HepG2 (cell line): Measurements from ENCODE around the gene RPH3AL. TPM values are rescaled to one million over a fixed set of nuclear protein-coding genes. Genes with fewer than 3 reads are reported as not detected.

Source experiments
- CCAR2 ChIP-seq: fragments of 200-400 bp; formaldehyde crosslinking; optimal IDR thresholded peaks from 2 replicates; pipeline ENCODE3; 2018; ENCODE audit warnings: low read depth, mild to moderate bottlenecking, low read length, moderate library complexity
- CREB3 ChIP-seq: sonication (generic); formaldehyde crosslinking; IDR thresholded peaks from 2 replicates; pipeline ENCODE4 v1.5.0; 2020; ENCODE audit warnings: missing genetic modification reagents
- DR1 ChIP-seq: sonication (generic); formaldehyde crosslinking; IDR thresholded peaks from 2 replicates; pipeline ENCODE4 v1.8.0; 2021; ENCODE audit warnings: mild to moderate bottlenecking, missing genetic modification reagents, inconsistent platforms
- PRDM10 ChIP-seq: sonication (generic); formaldehyde crosslinking; IDR thresholded peaks from 2 replicates; pipeline ENCODE4 v1.4.0; 2020; ENCODE audit warnings: low read depth, missing genetic modification reagents
- RFX3 ChIP-seq: IDR thresholded peaks from 2 replicates; pipeline ENCODE4 v1.6.1; 2016; ENCODE audit warnings: missing biosample characterization, missing genetic modification reagents
- ZNF256 ChIP-seq: sonication (generic); formaldehyde crosslinking; conservative IDR thresholded peaks from 2 replicates; pipeline ENCODE4 v1.4.0; 2020; ENCODE audit warnings: missing genetic modification reagents
- ZNF768 ChIP-seq: sonication (generic); formaldehyde crosslinking; IDR thresholded peaks from 2 replicates; pipeline ENCODE4 v1.4.0; 2020; ENCODE audit warnings: missing genetic modification reagents
- ZNF816 ChIP-seq: sonication (generic); formaldehyde crosslinking; IDR thresholded peaks from 2 replicates; pipeline ENCODE4 v1.8.0; 2022; ENCODE audit warnings: missing genetic modification reagents, mild to moderate bottlenecking, borderline replicate concordance
- ZNF883 ChIP-seq: sonication (generic); formaldehyde crosslinking; IDR thresholded peaks from 2 replicates; pipeline ENCODE4 v1.5.1; 2020; ENCODE audit warnings: mild to moderate bottlenecking, missing genetic modification reagents; ENCODE audit errors: not compliant biosample characterization
- ZSCAN5A ChIP-seq: sonication (generic); formaldehyde crosslinking; IDR thresholded peaks from 2 replicates; pipeline ENCODE4 v1.8.0; 2022; ENCODE audit warnings: mild to moderate bottlenecking, missing genetic modification reagents, borderline replicate concordance
- polyA plus RNA-seq, 8 experiments: library from polyadenylated mRNA; depleted of rRNA in 3 of 8; stranded (reverse) in 7 of 8; unstranded in 1 of 8; fragments of >200 nt; fragmentation: Illumina TruSeq in 4 of 8; extraction: Trizol in 4 of 8; gene quantifications; 2 replicates each; pipeline versions ENCODE4 v1.2.1 to v1.2.3, GENCODE V29; 2011 to 2016; ENCODE audit warnings: low read depth in 4 of 8, missing spikeins in 1 of 8, mixed read lengths in 1 of 8; ENCODE audit not compliant: insufficient read depth in 1 of 8
- total RNA-seq, 5 experiments: library from RNA; depleted of rRNA; stranded (reverse); fragments of >200 nt; fragmentation: Illumina TruSeq; extraction: Trizol; gene quantifications; 2 replicates each; pipeline ENCODE4 v1.2.3, GENCODE V29; 2016; ENCODE audit warnings: low read depth in 1 of 5

Gene RPH3AL
- total and polyA plus RNA-seq, 2 of the 13 experiments (the other 11 are each of a cell fraction or from before 2014, with no cell fraction given), result 7.8 to 16.4 TPM

GRCh38 chr17:382644-383533 lies 30.3 kb upstream of the RPH3AL start (continued):
- TF ChIP-seq PRDM10 (CRISPR knock-in tag) (no peak), ZNF816 (CRISPR knock-in tag) (no peak), CREB3 (no peak), ZNF883 (CRISPR knock-in tag) (no peak), ZSCAN5A (no peak), ZNF768 (CRISPR knock-in tag) (peak; percentile 82; the same call in 1 of the 2 replicates), RFX3 (CRISPR knock-in tag) (peak; percentile 81), DR1 (CRISPR knock-in tag) (no peak), CCAR2 (no peak), ZNF256 (no peak)
